ENCODE measurements around the gene MRLN.
A peak's percentile ranks its signal among the peaks of the same experiment; 100 is the strongest.

The MRLN gene

GRCh38 chr10:59706851-59707797 lies 46.1 kb downstream of the MRLN start:
- in situ Hi-C loops (cut with MboI; ENCODE audit: low sequenced_read_pairs): no loop called here
- Histone ChIP-seq H3K27me3 (ENCODE audit: low read depth) (no peaks in the 10 kb centered on the region), H3K4me3 (peak overlapping the region; percentile 64; the same call in 1 of the 2 replicates)

GRCh38 chr10:59705931-59706330 lies 47.3 kb downstream of the MRLN start:
- DNase-seq (ENCODE audit: low spot score in 2 of 2): peak in 1 of 2 experiments; percentile 55
- H3K9me3 ChIP-seq: no peaks in the 10 kb centered on the region
- no peak overlapping the region for H3K4me3 ChIP-seq
- no peaks in the 10 kb centered on the region for H3K27me3 ChIP-seq (ENCODE audit: low read depth)
- H3K4me1 ChIP-seq: peaks cover 20% of the 10 kb centered on the region
- no peaks in the 10 kb centered on the region for H3K36me3 ChIP-seq (replicated peaks)
- in situ Hi-C loops (cut with MboI; ENCODE audit: low sequenced_read_pairs): no loop called here

More at GRCh38 chr10:59706851-59707797, 46.1 kb downstream of the MRLN start:
- Histone ChIP-seq H3K4me1 (peaks cover 20% of the 10 kb centered on the region), H3K9me3 (no peaks in the 10 kb centered on the region), H3K36me3 (replicated peaks) (no peaks in the 10 kb centered on the region)
- DNase-seq (ENCODE audit: low spot score in 2 of 2): no peak

GRCh38 chr10:59704630-59705029 lies 48.6 kb downstream of the MRLN start:
- H3K36me3 ChIP-seq (replicated peaks): no peaks in the 10 kb centered on the region
- no peak overlapping the region for H3K4me3 ChIP-seq
- no peaks in the 10 kb centered on the region for H3K9me3 ChIP-seq
- in situ Hi-C loops (cut with MboI; ENCODE audit: low sequenced_read_pairs): no loop called here
- no peak for DNase-seq (ENCODE audit: low spot score in 2 of 2)
- no peaks in the 10 kb centered on the region for H3K27me3 ChIP-seq (ENCODE audit: low read depth)
- peaks cover 20% of the 10 kb centered on the region for H3K4me1 ChIP-seq

GRCh38 chr10:59702347-59702746 lies 50.9 kb downstream of the MRLN start:
- in situ Hi-C loops (cut with MboI; ENCODE audit: low sequenced_read_pairs): no loop called here
- H3K9me3 ChIP-seq: no peaks in the 10 kb centered on the region
- no peak for DNase-seq (ENCODE audit: low spot score in 2 of 2)

GRCh38 chr10:59700709-59701108 lies 52.5 kb downstream of the MRLN start:
- in situ Hi-C loops (cut with MboI; ENCODE audit: low sequenced_read_pairs): no loop called here
- no peak overlapping the region for H3K4me3 ChIP-seq
- H3K4me1 ChIP-seq: peaks cover 16% of the 10 kb centered on the region
- no peaks in the 10 kb centered on the region for H3K27me3 ChIP-seq (ENCODE audit: low read depth)
- H3K36me3 ChIP-seq (replicated peaks): no peaks in the 10 kb centered on the region
- DNase-seq (ENCODE audit: low spot score in 2 of 2): peak; percentile 17 to 35
- no peaks in the 10 kb centered on the region for H3K9me3 ChIP-seq

More at GRCh38 chr10:59702347-59702746, 50.9 kb downstream of the MRLN start:
- peaks cover 24% of the 10 kb centered on the region for H3K4me1 ChIP-seq
- no peak overlapping the region for H3K4me3 ChIP-seq
- no peaks in the 10 kb centered on the region for H3K27me3 ChIP-seq (ENCODE audit: low read depth)
- no peaks in the 10 kb centered on the region for H3K36me3 ChIP-seq (replicated peaks)

- no peaks in the 10 kb centered on the region for H3K9me3 ChIP-seq
- no peak overlapping the region for H3K4me3 ChIP-seq
- H3K4me1 ChIP-seq: peaks cover 12% of the 10 kb centered on the region
- no peak for DNase-seq (ENCODE audit: low spot score in 2 of 2)
- in situ Hi-C loops (cut with MboI; ENCODE audit: low sequenced_read_pairs): no loop called here
- H3K36me3 ChIP-seq (replicated peaks): no peaks in the 10 kb centered on the region
- no peaks in the 10 kb centered on the region for H3K27me3 ChIP-seq (ENCODE audit: low read depth)
These were observed 54.9 kb downstream of the MRLN start for GRCh38 chr10:59698326-59698725.

- Histone ChIP-seq H3K27me3 (ENCODE audit: low read depth) (no peaks in the 10 kb centered on the region), H3K36me3 (replicated peaks) (no peaks in the 10 kb centered on the region), H3K9me3 (no peaks in the 10 kb centered on the region), H3K4me3 (no peak overlapping the region), H3K4me1 (peaks cover 12% of the 10 kb centered on the region)
- in situ Hi-C loops (cut with MboI; ENCODE audit: low sequenced_read_pairs): no loop called here
- no peak for DNase-seq (ENCODE audit: low spot score in 2 of 2)
These were observed 57.6 kb downstream of the MRLN start for GRCh38 chr10:59695637-59696036.

- Histone ChIP-seq H3K4me3 (no peak overlapping the region), H3K36me3 (replicated peaks) (no peaks in the 10 kb centered on the region), H3K27me3 (ENCODE audit: low read depth) (no peaks in the 10 kb centered on the region), H3K9me3 (no peaks in the 10 kb centered on the region), H3K4me1 (peaks cover 12% of the 10 kb centered on the region)
- DNase-seq (ENCODE audit: low spot score in 2 of 2): no peak
- in situ Hi-C loops (cut with MboI; ENCODE audit: low sequenced_read_pairs): no loop called here
These were observed 58.3 kb downstream of the MRLN start for GRCh38 chr10:59694936-59695335.

- in situ Hi-C loops (cut with MboI; ENCODE audit: low sequenced_read_pairs): no loop called here
- no peak for DNase-seq (ENCODE audit: low spot score in 2 of 2)
These were observed 61.1 kb downstream of the MRLN start for GRCh38 chr10:59692113-59692512.

GRCh38 chr10:59688921-59689351 lies 64.3 kb downstream of the MRLN start:
- no peak for DNase-seq (ENCODE audit: low spot score in 2 of 2)
- H3K4me3 ChIP-seq: no peak overlapping the region
- no peaks in the 10 kb centered on the region for H3K9me3 ChIP-seq
- H3K4me1 ChIP-seq: no peaks in the 10 kb centered on the region
- no peaks in the 10 kb centered on the region for H3K27me3 ChIP-seq (ENCODE audit: low read depth)
- H3K36me3 ChIP-seq (replicated peaks): peaks cover 4% of the 10 kb centered on the region
- in situ Hi-C loops (cut with MboI; ENCODE audit: low sequenced_read_pairs): no loop called here

More at GRCh38 chr10:59692113-59692512, 61.1 kb downstream of the MRLN start:
- Histone ChIP-seq H3K27me3 (ENCODE audit: low read depth) (no peaks in the 10 kb centered on the region), H3K4me1 (no peaks in the 10 kb centered on the region), H3K36me3 (replicated peaks) (no peaks in the 10 kb centered on the region), H3K9me3 (no peaks in the 10 kb centered on the region), H3K4me3 (no peak overlapping the region)

GRCh38 chr10:59687657-59688056 lies 65.6 kb downstream of the MRLN start:
- in situ Hi-C loops (cut with MboI; ENCODE audit: low sequenced_read_pairs): no loop called here
- Histone ChIP-seq H3K4me1 (no peaks in the 10 kb centered on the region), H3K36me3 (replicated peaks) (peaks cover 8% of the 10 kb centered on the region), H3K4me3 (no peak overlapping the region), H3K9me3 (no peaks in the 10 kb centered on the region), H3K27me3 (ENCODE audit: low read depth) (no peaks in the 10 kb centered on the region)
- DNase-seq (ENCODE audit: low spot score in 2 of 2): no peak

All from HAP-1 (cell line).